Neural progenitor cell (in vitro differentiated cells): Measurements from ENCODE around the gene FARS2. TPM values are rescaled to one million over a fixed set of nuclear protein-coding genes. Genes with fewer than 3 reads are reported as not detected.

Experiments
- DNase-seq: peaks from one replicate; pipeline ENCODE4 v3.0.0-alpha.2; 2016; ENCODE audit warnings: low spot score
- H2AFZ ChIP-seq: fragments of 200-600 bp; sonication (generic); replicated peaks from 2 replicates; pipeline ENCODE4 v1.6.1; 2016; ENCODE audit warnings: antibody characterized with exemption
- H3F3A ChIP-seq: fragments of 200-600 bp; sonication (generic); 2 replicates; pipeline ENCODE4 v1.6.1; 2016; ENCODE audit warnings: antibody characterized with exemption, low read depth
- H3K27ac ChIP-seq: fragments of 200-600 bp; sonication (generic); 2 replicates; pipeline ENCODE4 v1.5.1; 2016; ENCODE audit warnings: mild to moderate bottlenecking
- H3K27me3 ChIP-seq: fragments of 200-600 bp; sonication (generic); 2 replicates; pipeline ENCODE4 v1.6.1; 2016; ENCODE audit warnings: mild to moderate bottlenecking, moderate library complexity
- H3K36me3 ChIP-seq: fragments of 200-600 bp; sonication (generic); 2 replicates; pipeline ENCODE4 v1.5.1; 2016
- H3K4me1 ChIP-seq: fragments of 200-600 bp; sonication (generic); 2 replicates; pipeline ENCODE4 v1.6.1; 2016; ENCODE audit warnings: mixed run types
- H3K4me2 ChIP-seq: fragments of 200-600 bp; sonication (generic); 2 replicates; pipeline ENCODE4 v1.6.1; 2016
- H3K4me3 ChIP-seq: fragments of 200-600 bp; sonication (generic); 2 replicates; pipeline ENCODE4 v1.5.1; 2016
- H3K79me2 ChIP-seq: fragments of 200-600 bp; sonication (generic); 2 replicates; pipeline ENCODE4 v1.6.1; 2016; ENCODE audit warnings: low read depth
- H3K9ac ChIP-seq: fragments of 200-600 bp; sonication (generic); 2 replicates; pipeline ENCODE4 v1.6.1; 2016
- H3K9me3 ChIP-seq: fragments of 200-600 bp; sonication (generic); 2 replicates; pipeline ENCODE4 v1.5.1; 2016; ENCODE audit warnings: low read depth
- H4K20me1 ChIP-seq: fragments of 200-600 bp; sonication (generic); 2 replicates; pipeline ENCODE4 v1.6.1; 2016; ENCODE audit warnings: low read depth
- H3K27ac Mint-ChIP-seq: 3 replicates; pipeline ENCODE4 v1.8.0; 2021; ENCODE audit warnings: mixed read lengths
- H3K27me3 Mint-ChIP-seq: 2 replicates; pipeline ENCODE4 v1.8.0; 2022; ENCODE audit warnings: low read depth, mild to moderate bottlenecking, inconsistent platforms, moderate library complexity, mixed read lengths; ENCODE audit not compliant: insufficient read depth
- H3K36me3 Mint-ChIP-seq: 3 replicates; pipeline ENCODE4 v1.8.0; 2021; ENCODE audit warnings: mixed read lengths
- H3K4me1 Mint-ChIP-seq: 3 replicates; pipeline ENCODE4 v1.8.0; 2021; ENCODE audit warnings: mixed read lengths
- H3K4me3 Mint-ChIP-seq: 3 replicates; pipeline ENCODE4 v1.8.0; 2021; ENCODE audit warnings: mild to moderate bottlenecking, moderate library complexity, mixed read lengths
- H3K9me3 Mint-ChIP-seq: 3 replicates; pipeline ENCODE4 v1.8.0; 2020; ENCODE audit warnings: mixed read lengths
- EZH2 ChIP-seq: fragments of 200-600 bp; sonication (generic); IDR thresholded peaks from 2 replicates; pipeline ENCODE4 v1.6.1; 2017; ENCODE audit warnings: antibody characterized with exemption, mild to moderate bottlenecking, moderate library complexity
- EZH2phosphoT487 ChIP-seq: fragments of 200-600 bp; sonication (generic); IDR thresholded peaks from 2 replicates; pipeline ENCODE4 v1.6.1; 2017; ENCODE audit warnings: antibody characterized with exemption
- total RNA-seq: library from RNA; depleted of rRNA; stranded (reverse); fragments of >200 nt; gene quantifications from 2 replicates; pipeline ENCODE4 v1.2.3, GENCODE V29; 2015; ENCODE audit warnings: low replicate concordance
- TF ChIP-seq, protein P1 (sequence below): fragments of 200-600 bp; sonication (generic); IDR thresholded peaks from 2 replicates; pipeline ENCODE4 v1.5.1; 2017; ENCODE audit warnings: antibody characterized with exemption, mild to moderate bottlenecking

Gene FARS2
- total RNA-seq, 1 donor from 2014 or later = 10.8 TPM

DNA sequence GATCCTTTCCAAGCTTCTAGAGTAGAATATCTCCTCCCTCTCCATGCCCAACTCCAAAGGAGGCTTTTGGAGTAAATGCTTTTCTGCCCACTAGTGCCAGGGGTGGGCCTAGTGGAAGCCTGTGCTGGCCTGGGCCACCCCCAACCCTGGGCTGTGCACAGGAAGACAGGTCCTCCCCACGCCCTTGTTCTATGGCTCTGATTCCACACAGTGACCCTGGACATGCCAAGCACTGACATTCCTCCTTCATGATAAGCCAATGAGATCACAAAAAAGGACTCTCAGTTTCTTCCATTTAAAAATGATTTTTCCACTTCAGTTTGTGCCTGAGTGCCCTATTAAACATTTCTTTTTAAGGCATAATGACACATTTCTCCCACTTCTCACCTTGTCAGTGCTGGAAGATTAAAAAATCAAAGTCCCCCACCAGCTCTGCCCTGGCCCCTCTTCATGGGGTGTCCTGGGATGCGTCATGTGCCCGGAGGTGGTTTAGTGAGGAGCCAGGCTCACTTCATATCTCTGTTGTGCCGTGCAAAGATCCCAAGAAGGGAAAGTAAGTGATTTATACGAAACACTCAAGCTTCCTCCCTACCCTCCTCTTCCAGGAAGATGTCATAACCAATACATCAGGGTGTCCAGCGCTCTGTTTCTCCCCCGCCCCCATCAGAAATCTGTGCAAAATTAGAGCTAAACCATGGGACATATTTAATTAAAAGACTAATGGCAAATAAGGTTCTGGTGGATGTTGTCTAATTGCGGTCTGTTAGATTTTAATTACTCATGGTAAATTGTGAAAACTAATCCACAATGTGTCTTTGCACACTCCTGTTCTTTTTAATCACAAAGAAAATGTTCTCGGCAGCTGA lies 490.4 kb downstream of the FARS2 start:
- H3K4me1 ChIP-seq = peaks cover 12% of the 10 kb centered on the region
- H3F3A ChIP-seq = peaks cover 7% of the 10 kb centered on the region
- no peak overlapping the region for H2AFZ ChIP-seq
- H3K79me2 ChIP-seq = no peaks in the 10 kb centered on the region
- H3K27ac Mint-ChIP-seq = peak overlapping the region; percentile 70
- no peaks in the 10 kb centered on the region for H3K27me3 ChIP-seq
- no peak overlapping the region for H3K4me3 ChIP-seq
- H3K4me1 Mint-ChIP-seq = peaks cover 13% of the 10 kb centered on the region
- no peak overlapping the region for H3K4me2 ChIP-seq
- H3K27me3 Mint-ChIP-seq = peaks cover 2% of the 10 kb centered on the region
- no peaks in the 10 kb centered on the region for H3K36me3 ChIP-seq
- TF ChIP-seq EZH2 (no peak), EZH2phosphoT487 (no peak)
- TF ChIP-seq, protein P1, sequence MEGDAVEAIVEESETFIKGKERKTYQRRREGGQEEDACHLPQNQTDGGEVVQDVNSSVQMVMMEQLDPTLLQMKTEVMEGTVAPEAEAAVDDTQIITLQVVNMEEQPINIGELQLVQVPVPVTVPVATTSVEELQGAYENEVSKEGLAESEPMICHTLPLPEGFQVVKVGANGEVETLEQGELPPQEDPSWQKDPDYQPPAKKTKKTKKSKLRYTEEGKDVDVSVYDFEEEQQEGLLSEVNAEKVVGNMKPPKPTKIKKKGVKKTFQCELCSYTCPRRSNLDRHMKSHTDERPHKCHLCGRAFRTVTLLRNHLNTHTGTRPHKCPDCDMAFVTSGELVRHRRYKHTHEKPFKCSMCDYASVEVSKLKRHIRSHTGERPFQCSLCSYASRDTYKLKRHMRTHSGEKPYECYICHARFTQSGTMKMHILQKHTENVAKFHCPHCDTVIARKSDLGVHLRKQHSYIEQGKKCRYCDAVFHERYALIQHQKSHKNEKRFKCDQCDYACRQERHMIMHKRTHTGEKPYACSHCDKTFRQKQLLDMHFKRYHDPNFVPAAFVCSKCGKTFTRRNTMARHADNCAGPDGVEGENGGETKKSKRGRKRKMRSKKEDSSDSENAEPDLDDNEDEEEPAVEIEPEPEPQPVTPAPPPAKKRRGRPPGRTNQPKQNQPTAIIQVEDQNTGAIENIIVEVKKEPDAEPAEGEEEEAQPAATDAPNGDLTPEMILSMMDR = no peak
- H3K9me3 ChIP-seq = peaks cover 4% of the 10 kb centered on the region
- peaks cover 29% of the 10 kb centered on the region for H3K9me3 Mint-ChIP-seq
- no peak overlapping the region for H3K9ac ChIP-seq
- no peak for DNase-seq
- H3K36me3 Mint-ChIP-seq = peaks cover 21% of the 10 kb centered on the region
- H3K27ac ChIP-seq = no peak overlapping the region
- no peak overlapping the region for H3K4me3 Mint-ChIP-seq
- no peaks in the 10 kb centered on the region for H4K20me1 ChIP-seq

DNA sequence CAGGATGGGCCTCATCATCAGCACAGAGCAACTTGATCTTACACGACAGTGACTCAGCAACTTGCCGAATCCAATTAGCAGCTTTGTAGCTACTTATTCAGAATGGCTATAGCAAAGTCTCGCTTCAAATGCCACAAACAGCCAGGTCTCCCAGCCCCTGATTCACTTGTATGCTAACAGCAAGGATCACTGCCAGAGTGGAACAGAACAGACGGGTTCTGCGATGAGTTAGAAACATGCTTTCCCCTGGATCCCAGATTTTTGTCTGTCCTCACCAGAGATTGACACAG lies 491.0 kb downstream of the FARS2 start:
- Histone ChIP-seq H3K27ac (no peak overlapping the region), H3K79me2 (no peaks in the 10 kb centered on the region), H3K9me3 (peaks cover 4% of the 10 kb centered on the region), H3K4me1 (peaks cover 12% of the 10 kb centered on the region), H4K20me1 (no peaks in the 10 kb centered on the region), H3F3A (peaks cover 7% of the 10 kb centered on the region), H3K4me2 (no peak overlapping the region), H2AFZ (no peak overlapping the region), H3K36me3 (no peaks in the 10 kb centered on the region), H3K27me3 (no peaks in the 10 kb centered on the region), H3K9ac (no peak overlapping the region), H3K4me3 (no peak overlapping the region)
- Mint-ChIP-seq H3K27ac (peak overlapping the region; percentile 57), H3K9me3 (peaks cover 31% of the 10 kb centered on the region), H3K27me3 (peaks cover 2% of the 10 kb centered on the region), H3K4me3 (no peak overlapping the region), H3K36me3 (peaks cover 21% of the 10 kb centered on the region), H3K4me1 (peaks cover 13% of the 10 kb centered on the region)
- peak; percentile 76 for DNase-seq
- TF ChIP-seq, protein P1 = no peak
- TF ChIP-seq EZH2phosphoT487 (no peak), EZH2 (no peak)

DNA sequence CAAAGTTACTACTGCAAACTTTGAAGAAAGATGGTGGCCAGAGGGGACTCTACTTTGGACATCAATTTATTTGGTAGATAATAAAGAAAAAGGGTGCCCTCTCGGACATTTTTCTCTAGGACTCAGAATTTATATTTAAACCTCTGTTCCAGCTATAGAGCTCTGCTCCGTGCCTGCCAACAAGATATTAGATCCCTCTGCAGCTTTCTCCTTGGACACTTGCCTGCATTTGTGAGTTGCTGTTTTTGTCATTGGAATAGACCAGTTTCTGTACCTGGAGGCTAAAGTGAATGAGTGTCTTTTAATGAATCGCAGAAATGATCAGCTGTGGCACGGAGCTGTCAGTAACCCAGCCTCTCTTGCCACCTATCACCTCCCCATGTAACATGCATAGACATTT lies 491.9 kb downstream of the FARS2 start:
- TF ChIP-seq EZH2phosphoT487 (no peak), EZH2 (no peak)
- TF ChIP-seq, protein P1 = no peak
- Histone ChIP-seq H2AFZ (no peak overlapping the region), H3K9me3 (peaks cover 4% of the 10 kb centered on the region), H4K20me1 (no peaks in the 10 kb centered on the region), H3K27ac (no peak overlapping the region), H3K36me3 (no peaks in the 10 kb centered on the region), H3K4me3 (no peak overlapping the region), H3K27me3 (no peaks in the 10 kb centered on the region), H3K4me1 (peaks cover 12% of the 10 kb centered on the region), H3F3A (peaks cover 7% of the 10 kb centered on the region), H3K4me2 (no peak overlapping the region), H3K9ac (no peak overlapping the region), H3K79me2 (no peaks in the 10 kb centered on the region)
- Mint-ChIP-seq H3K36me3 (peaks cover 21% of the 10 kb centered on the region), H3K4me1 (peaks cover 13% of the 10 kb centered on the region), H3K4me3 (no peak overlapping the region), H3K27me3 (peaks cover 2% of the 10 kb centered on the region), H3K27ac (no peak overlapping the region), H3K9me3 (peaks cover 31% of the 10 kb centered on the region)
- DNase-seq = no peak
